ENCODE measurements around the gene CEP97.

The CEP97 gene

DNA sequence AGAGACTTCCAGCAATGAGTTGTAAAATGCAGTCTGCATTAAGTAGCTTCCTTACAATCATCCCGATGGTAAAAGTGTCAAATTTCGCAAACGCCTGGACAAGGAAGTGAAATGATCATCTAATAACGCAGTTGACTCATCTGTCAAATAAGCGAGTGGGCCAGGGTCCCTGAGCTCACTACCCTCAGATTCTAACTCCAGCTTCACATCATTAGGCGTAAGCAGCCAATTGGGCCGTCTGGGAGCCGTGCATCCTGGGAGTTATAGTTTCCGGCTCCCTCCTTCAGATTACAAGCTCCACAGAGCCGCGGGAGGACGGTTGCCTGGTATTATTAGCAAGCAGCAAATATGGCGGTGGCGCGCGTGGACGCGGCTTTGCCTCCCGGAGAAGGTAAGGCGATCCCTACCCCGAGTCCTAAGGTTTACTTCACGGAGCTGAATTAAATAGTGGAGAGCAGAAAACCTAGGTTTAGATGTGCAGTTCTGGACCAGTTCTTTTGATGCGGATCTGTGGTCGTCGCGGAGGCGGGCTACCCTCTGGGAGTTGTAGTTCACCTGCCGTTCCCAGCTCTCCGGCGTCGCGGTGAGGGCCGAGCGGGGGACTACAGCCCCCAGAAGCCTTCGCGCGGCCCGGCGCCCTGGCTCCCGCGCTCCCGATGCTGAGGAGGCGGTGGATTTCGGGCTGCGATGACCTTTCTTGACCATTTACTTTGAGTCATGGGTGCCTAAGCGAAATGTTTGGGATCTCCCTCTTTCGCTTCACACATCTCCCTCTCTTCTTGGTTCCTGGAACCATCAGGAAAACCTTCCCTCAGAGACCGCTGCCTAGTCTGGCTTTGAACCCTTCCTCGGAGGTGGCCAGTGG lies at the start of gene CEP97 (continued):
- TF ChIP-seq ZNF354C (tag by site-specific recombination; IDR thresholded peaks at IDR 0.05; ENCODE audit: borderline replicate concordance, low read depth) (no peak), ZNF10 (tag by site-specific recombination; IDR thresholded peaks at IDR 0.05) (no peak), YY2 (tag by site-specific recombination; IDR thresholded peaks at IDR 0.05) (0 out of 2 replicates have a peak, but pooled peaks have one; percentile 39), ZNF202 (tag by site-specific recombination; IDR thresholded peaks at IDR 0.05; ENCODE audit: borderline replicate concordance) (no peak), ZNF394 (tag by site-specific recombination; IDR thresholded peaks at IDR 0.05; ENCODE audit: borderline replicate concordance) (peak; percentile 38; the same call in 1 of the 2 replicates), ZXDB (tag by site-specific recombination; IDR thresholded peaks at IDR 0.05) (no peak), SALL2 (tag by site-specific recombination; IDR thresholded peaks at IDR 0.05; ENCODE audit: borderline replicate concordance) (no peak), ZNF239 (tag by site-specific recombination; IDR thresholded peaks at IDR 0.05) (no peak), ZFHX2 (tag by site-specific recombination; conservative IDR thresholded peaks at IDR 0.05) (peak; percentile 25), ZNF654 (tag by site-specific recombination; IDR thresholded peaks at IDR 0.05; ENCODE audit: low read depth) (no peak), ZNF501 (tag by site-specific recombination; IDR thresholded peaks at IDR 0.05) (no peak; the same call in 1 of the 2 replicates), ZNF214 (tag by site-specific recombination; IDR thresholded peaks at IDR 0.05; ENCODE audit: borderline replicate concordance) (no peak), GLI2 (tag by site-specific recombination; IDR thresholded peaks at IDR 0.05; ENCODE audit: borderline replicate concordance, low read depth) (no peak), ZNF664 (tag by site-specific recombination; IDR thresholded peaks at IDR 0.05) (no peak), OSR2 (tag by site-specific recombination; IDR thresholded peaks at IDR 0.05) (no peak), ZNF16 (tag by site-specific recombination; IDR thresholded peaks at IDR 0.05; ENCODE audit: low read depth) (no peak), ZNF132 (tag by site-specific recombination; IDR thresholded peaks at IDR 0.05; ENCODE audit: borderline replicate concordance) (no peak), ZNF623 (tag by site-specific recombination; IDR thresholded peaks at IDR 0.05) (no peak), ZNF626 (tag by site-specific recombination; IDR thresholded peaks at IDR 0.05) (no peak)
- TF ChIP-seq, protein P1, sequence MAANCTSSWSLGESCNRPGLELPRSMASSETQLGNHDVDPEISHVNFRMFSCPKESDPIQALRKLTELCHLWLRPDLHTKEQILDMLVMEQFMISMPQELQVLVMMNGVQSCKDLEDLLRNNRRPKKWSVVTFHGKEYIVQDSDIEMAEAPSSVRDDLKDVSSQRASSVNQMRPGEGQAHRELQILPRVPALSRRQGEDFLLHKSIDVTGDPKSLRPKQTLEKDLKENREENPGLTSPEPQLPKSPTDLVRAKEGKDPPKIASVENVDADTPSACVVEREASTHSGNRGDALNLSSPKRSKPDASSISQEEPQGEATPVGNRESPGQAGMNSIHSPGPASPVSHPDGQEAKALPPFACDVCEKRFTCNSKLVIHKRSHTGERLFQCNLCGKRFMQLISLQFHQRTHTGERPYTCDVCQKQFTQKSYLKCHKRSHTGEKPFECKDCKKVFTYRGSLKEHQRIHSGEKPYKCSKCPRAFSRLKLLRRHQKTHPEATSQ (tag by site-specific recombination; IDR thresholded peaks at IDR 0.05) = no peak
- TF ChIP-seq, protein P2, sequence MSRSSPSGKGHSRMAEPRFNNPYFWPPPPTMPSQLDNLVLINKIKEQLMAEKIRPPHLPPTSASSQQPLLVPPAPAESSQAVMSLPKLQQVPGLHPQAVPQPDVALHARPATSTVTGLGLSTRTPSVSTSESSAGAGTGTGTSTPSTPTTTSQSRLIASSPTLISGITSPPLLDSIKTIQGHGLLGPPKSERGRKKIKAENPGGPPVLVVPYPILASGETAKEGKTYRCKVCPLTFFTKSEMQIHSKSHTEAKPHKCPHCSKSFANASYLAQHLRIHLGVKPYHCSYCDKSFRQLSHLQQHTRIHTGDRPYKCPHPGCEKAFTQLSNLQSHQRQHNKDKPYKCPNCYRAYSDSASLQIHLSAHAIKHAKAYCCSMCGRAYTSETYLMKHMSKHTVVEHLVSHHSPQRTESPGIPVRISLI (tag by site-specific recombination; IDR thresholded peaks at IDR 0.05) = no peak
- TF ChIP-seq, protein P3, sequence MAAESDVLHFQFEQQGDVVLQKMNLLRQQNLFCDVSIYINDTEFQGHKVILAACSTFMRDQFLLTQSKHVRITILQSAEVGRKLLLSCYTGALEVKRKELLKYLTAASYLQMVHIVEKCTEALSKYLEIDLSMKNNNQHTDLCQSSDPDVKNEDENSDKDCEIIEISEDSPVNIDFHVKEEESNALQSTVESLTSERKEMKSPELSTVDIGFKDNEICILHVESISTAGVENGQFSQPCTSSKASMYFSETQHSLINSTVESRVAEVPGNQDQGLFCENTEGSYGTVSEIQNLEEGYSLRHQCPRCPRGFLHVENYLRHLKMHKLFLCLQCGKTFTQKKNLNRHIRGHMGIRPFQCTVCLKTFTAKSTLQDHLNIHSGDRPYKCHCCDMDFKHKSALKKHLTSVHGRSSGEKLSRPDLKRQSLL (tag by site-specific recombination; IDR thresholded peaks at IDR 0.05) = peak; percentile 6; the same call in 1 of the 2 replicates
- TF ChIP-seq, protein P4, sequence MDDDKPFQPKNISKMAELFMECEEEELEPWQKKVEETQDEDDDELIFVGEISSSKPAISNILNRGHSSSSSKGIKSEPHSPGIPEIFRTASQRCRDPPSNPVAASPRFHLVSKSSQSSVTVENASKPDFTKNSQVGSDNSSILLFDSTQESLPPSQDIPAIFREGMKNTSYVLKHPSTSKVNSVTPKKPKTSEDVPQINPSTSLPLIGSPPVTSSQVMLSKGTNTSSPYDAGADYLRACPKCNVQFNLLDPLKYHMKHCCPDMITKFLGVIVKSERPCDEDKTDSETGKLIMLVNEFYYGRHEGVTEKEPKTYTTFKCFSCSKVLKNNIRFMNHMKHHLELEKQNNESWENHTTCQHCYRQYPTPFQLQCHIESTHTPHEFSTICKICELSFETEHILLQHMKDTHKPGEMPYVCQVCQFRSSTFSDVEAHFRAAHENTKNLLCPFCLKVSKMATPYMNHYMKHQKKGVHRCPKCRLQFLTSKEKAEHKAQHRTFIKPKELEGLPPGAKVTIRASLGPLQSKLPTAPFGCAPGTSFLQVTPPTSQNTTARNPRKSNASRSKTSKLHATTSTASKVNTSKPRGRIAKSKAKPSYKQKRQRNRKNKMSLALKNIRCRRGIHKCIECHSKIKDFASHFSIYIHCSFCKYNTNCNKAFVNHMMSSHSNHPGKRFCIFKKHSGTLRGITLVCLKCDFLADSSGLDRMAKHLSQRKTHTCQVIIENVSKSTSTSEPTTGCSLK (tag by site-specific recombination; IDR thresholded peaks at IDR 0.05) = no peak
- TF ChIP-seq, protein P5, sequence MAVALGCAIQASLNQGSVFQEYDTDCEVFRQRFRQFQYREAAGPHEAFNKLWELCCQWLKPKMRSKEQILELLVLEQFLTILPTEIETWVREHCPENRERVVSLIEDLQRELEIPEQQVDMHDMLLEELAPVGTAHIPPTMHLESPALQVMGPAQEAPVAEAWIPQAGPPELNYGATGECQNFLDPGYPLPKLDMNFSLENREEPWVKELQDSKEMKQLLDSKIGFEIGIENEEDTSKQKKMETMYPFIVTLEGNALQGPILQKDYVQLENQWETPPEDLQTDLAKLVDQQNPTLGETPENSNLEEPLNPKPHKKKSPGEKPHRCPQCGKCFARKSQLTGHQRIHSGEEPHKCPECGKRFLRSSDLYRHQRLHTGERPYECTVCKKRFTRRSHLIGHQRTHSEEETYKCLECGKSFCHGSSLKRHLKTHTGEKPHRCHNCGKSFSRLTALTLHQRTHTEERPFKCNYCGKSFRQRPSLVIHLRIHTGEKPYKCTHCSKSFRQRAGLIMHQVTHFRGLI (tag by site-specific recombination; IDR thresholded peaks at IDR 0.05) = no peak
- TF ChIP-seq, protein P6, sequence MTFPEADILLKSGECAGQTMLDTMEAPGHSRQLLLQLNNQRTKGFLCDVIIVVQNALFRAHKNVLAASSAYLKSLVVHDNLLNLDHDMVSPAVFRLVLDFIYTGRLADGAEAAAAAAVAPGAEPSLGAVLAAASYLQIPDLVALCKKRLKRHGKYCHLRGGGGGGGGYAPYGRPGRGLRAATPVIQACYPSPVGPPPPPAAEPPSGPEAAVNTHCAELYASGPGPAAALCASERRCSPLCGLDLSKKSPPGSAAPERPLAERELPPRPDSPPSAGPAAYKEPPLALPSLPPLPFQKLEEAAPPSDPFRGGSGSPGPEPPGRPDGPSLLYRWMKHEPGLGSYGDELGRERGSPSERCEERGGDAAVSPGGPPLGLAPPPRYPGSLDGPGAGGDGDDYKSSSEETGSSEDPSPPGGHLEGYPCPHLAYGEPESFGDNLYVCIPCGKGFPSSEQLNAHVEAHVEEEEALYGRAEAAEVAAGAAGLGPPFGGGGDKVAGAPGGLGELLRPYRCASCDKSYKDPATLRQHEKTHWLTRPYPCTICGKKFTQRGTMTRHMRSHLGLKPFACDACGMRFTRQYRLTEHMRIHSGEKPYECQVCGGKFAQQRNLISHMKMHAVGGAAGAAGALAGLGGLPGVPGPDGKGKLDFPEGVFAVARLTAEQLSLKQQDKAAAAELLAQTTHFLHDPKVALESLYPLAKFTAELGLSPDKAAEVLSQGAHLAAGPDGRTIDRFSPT (tag by site-specific recombination; IDR thresholded peaks at IDR 0.05) = no peak
- TF ChIP-seq, protein P7, sequence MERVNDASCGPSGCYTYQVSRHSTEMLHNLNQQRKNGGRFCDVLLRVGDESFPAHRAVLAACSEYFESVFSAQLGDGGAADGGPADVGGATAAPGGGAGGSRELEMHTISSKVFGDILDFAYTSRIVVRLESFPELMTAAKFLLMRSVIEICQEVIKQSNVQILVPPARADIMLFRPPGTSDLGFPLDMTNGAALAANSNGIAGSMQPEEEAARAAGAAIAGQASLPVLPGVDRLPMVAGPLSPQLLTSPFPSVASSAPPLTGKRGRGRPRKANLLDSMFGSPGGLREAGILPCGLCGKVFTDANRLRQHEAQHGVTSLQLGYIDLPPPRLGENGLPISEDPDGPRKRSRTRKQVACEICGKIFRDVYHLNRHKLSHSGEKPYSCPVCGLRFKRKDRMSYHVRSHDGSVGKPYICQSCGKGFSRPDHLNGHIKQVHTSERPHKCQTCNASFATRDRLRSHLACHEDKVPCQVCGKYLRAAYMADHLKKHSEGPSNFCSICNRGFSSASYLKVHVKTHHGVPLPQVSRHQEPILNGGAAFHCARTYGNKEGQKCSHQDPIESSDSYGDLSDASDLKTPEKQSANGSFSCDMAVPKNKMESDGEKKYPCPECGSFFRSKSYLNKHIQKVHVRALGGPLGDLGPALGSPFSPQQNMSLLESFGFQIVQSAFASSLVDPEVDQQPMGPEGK (tag by site-specific recombination; IDR thresholded peaks at IDR 0.05) = no peak

Measured in HEK293 (cell line).